ENCODE results near the gene SLCO4A1. TPM values are rescaled to one million over a fixed set of nuclear protein-coding genes. Genes with fewer than 3 reads are reported as not detected.

SLCO4A1 gene
- total and polyA plus RNA-seq, 2 donors (not counting 3 experiments of a cell fraction or from before 2014, with no cell fraction given) = 1.4 to 4.1 TPM

GRCh38 chr20:62699741-62700140 lies 57.4 kb downstream of the SLCO4A1 start:
- H3K4me2 ChIP-seq (ENCODE audit: insufficient read depth, low read length) = no peak overlapping the region
- no peaks in the 10 kb centered on the region for H3K79me2 ChIP-seq (ENCODE audit: control insufficient read depth, insufficient read depth, low read length)
- H3K9me1 ChIP-seq (replicated peaks; ENCODE audit: control insufficient read depth, extremely low read depth, insufficient read depth, low read length) = no peaks in the 10 kb centered on the region
- TF ChIP-seq, protein P1, sequence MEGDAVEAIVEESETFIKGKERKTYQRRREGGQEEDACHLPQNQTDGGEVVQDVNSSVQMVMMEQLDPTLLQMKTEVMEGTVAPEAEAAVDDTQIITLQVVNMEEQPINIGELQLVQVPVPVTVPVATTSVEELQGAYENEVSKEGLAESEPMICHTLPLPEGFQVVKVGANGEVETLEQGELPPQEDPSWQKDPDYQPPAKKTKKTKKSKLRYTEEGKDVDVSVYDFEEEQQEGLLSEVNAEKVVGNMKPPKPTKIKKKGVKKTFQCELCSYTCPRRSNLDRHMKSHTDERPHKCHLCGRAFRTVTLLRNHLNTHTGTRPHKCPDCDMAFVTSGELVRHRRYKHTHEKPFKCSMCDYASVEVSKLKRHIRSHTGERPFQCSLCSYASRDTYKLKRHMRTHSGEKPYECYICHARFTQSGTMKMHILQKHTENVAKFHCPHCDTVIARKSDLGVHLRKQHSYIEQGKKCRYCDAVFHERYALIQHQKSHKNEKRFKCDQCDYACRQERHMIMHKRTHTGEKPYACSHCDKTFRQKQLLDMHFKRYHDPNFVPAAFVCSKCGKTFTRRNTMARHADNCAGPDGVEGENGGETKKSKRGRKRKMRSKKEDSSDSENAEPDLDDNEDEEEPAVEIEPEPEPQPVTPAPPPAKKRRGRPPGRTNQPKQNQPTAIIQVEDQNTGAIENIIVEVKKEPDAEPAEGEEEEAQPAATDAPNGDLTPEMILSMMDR (IDR thresholded peaks at IDR 0.05; ENCODE audit: extremely low read depth in 1 of 2, insufficient read depth in 1 of 2, low read depth in 1 of 2, low read length in 2 of 2) = no peak
- TF ChIP-seq, protein P2, sequence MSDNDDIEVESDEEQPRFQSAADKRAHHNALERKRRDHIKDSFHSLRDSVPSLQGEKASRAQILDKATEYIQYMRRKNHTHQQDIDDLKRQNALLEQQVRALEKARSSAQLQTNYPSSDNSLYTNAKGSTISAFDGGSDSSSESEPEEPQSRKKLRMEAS (IDR thresholded peaks at IDR 0.05; ENCODE audit: insufficient read depth, insufficient read length) = no peak
- TF ChIP-seq JUN (IDR thresholded peaks at IDR 0.05; ENCODE audit: borderline replicate concordance, insufficient read depth, insufficient read length, low read depth) (no peak), POLR2A (IDR thresholded peaks at IDR 0.05; ENCODE audit: low read depth, low read length) (no peak), MYC (IDR thresholded peaks at IDR 0.05; ENCODE audit: low read depth, low read length) (no peak), POLR2AphosphoS5 (IDR thresholded peaks at IDR 0.05; ENCODE audit: insufficient read depth, low read depth, low read length) (no peak), EZH2 (IDR thresholded peaks at IDR 0.05; ENCODE audit: borderline replicate concordance, low read depth, low read length, severe bottlenecking) (no peak), FOS (IDR thresholded peaks at IDR 0.05; ENCODE audit: borderline replicate concordance, insufficient read depth, low read length) (no peak), GATA2 (IDR thresholded peaks at IDR 0.05; ENCODE audit: insufficient read depth, insufficient read length, low read depth, low read length) (no peak)
- no peaks in the 10 kb centered on the region for H3K9me3 ChIP-seq (replicated peaks; ENCODE audit: control insufficient read depth, insufficient read depth, low read length)
- H4K20me1 ChIP-seq (replicated peaks; ENCODE audit: control insufficient read depth, extremely low read depth, insufficient read depth, low read length) = no peaks in the 10 kb centered on the region
- no peak overlapping the region for H2AFZ ChIP-seq (ENCODE audit: low read depth, low read length)
- no peaks in the 10 kb centered on the region for H3K27me3 ChIP-seq (ENCODE audit: control insufficient read depth in 2 of 2, insufficient read depth in 2 of 2, low read length in 2 of 2)
- no peak overlapping the region for H3K4me3 ChIP-seq (replicated peaks in 1 of 3; ENCODE audit: insufficient read depth in 1 of 3, low read depth in 1 of 3, low read length in 3 of 3)
- no peak for FAIRE-seq
- DNase-seq (ENCODE audit: low read depth, low spot score) = no peak
- ChIA-PET POLR2A (no interaction called here), CTCF (interaction anchor here (1.7 kb wide), 1 partner anchor 9 kb away, joined by 7 read pairs; the partner anchor contains the start of gene NTSR1)
- H3K27ac ChIP-seq (ENCODE audit: insufficient read depth, low read depth, low read length) = no peak overlapping the region
- dilution Hi-C loops (cut with MboI; ENCODE audit: extremely low pct_ligation_motif_present, low sequenced_read_pairs) = no loop called here
- no peaks in the 10 kb centered on the region for H3K36me3 ChIP-seq (ENCODE audit: control insufficient read depth in 2 of 2, extremely low read depth in 1 of 2, insufficient read depth in 2 of 2, low read length in 2 of 2)
- no peak overlapping the region for H3K9ac ChIP-seq (replicated peaks; ENCODE audit: extremely low read depth, insufficient read depth, low read length)
- peaks cover 20% of the 10 kb centered on the region for H3K4me1 ChIP-seq (ENCODE audit: control insufficient read depth, extremely low read depth, insufficient read depth, low read length)
- no TSS peak for BruUV-seq (replicated peaks)
- intact Hi-C loops (cut with micrococcal nuclease) = no loop called here
